Ramos (cell line): ENCODE data around the gene GPR89B.
"Not testable (repeated sequence)": the region's sequence is repeated elsewhere in the genome, so short reads cannot be mapped to it uniquely, and the experiment has no call there.

ENCODE experiments used
- in situ Hi-C: fragments of 300-500 bp; cut with MboI; formaldehyde crosslinking; loops from one replicate; pipeline ENCODE4 v1.14.3; 2022; ENCODE audit warnings: low sequenced_read_pairs; ENCODE audit not compliant: unreplicated experiment

Gene GPR89B

DNA sequence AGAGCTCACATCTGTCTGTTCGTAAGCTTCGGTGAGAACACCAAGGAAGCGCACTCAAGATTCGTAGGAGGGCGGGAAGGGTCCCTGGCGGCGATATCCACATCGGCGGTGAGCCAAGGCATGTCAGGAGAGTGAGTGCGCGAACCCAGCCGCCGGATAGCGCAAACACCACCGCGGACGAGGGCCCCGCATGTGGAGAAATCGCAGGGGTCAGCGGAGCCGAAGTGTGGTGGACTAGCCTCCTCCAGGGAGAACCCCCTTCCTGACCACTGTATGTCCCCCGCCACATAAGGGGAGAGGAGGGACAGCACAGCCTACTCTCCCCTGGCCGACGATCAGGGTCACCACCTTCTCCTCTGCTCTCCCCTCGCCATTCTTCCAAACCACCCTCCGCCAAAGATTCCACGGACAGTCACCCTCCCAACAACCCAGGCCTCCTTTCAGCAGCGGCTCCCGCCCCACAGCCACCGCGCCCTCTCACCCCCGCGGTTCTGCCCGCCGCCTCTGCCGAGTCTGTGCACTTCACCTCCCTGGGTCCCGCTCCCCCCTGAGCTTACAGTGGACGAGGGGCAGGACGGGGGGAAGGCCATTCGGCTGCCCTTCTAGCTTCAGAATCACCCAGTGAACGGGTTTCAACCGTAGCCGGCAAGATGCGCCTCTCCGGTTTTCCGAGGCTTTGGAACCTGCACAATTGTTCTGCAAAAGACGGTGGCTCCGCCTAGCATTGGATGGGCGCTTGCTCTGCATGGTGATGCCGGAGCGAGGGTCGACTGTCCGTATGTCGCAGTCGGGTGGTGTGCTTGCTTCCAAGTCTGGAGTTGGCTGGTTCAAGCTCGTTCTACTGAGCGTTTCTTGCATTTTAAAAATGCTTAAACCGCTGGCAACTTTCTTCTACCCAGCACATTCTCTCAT lies 86.3 kb downstream of the GPR89B start:
- in situ Hi-C loops: not testable (repeated sequence)

DNA sequence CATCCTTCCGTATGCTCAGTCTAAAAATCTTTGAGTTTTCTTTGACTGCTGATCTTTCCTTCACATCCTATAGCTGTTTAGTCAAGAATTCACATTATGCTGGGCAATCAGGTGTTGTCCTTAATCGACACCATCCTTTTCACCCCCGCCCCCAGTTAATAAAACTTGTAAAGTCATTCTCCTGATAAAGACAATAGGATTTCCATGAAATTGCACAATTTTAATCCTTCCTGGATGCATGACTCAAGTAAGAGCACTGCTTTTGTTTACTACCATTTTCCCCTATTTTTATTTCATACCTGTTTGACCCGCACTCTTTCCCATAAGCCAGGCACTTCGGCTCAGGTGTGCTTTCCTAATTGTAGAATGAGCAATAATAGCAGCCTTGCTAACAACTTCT lies 96.7 kb downstream of the GPR89B start:
- in situ Hi-C loops: not testable (repeated sequence)

DNA sequence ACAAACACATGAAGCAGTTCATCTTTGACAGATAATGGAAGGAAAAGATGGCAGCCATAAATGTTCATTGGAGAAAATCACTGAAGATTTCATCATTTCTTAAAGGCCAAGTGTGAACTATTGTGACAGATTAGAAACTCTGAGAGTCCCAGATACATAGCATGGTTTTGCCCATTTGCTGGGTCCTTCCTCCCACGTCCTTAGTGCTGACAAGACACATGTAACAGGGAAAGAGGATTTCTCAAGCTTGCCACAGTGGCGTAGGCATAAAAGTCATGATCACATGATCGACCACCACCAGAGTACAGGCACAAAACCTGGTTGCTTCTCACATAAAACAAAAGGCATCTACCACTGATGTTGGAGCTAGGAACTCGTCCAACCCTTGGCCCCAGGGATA lies 98.8 kb downstream of the GPR89B start:
- in situ Hi-C loops: not testable (repeated sequence)

DNA sequence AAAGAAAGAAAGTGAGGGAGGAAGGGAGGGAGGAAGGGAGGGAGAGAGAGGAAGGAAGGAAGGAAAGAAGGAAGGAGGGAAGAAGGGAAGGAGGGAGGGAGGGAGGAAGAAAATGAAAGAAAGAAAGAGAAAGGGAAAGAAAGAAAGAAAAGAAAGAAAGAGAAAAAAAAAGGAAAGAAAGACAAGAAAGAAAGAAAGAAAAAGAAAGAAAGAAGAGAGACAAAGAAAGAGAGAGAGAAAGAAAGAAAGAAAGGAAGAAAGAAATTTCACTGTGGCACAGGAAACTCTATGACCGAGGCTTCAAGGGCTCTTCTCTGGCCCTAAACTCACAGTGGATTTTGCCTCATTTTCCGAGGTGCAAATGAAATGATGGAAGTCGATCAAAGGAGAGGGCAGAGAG lies 104.0 kb downstream of the GPR89B start:
- in situ Hi-C loops: not testable (repeated sequence)

DNA sequence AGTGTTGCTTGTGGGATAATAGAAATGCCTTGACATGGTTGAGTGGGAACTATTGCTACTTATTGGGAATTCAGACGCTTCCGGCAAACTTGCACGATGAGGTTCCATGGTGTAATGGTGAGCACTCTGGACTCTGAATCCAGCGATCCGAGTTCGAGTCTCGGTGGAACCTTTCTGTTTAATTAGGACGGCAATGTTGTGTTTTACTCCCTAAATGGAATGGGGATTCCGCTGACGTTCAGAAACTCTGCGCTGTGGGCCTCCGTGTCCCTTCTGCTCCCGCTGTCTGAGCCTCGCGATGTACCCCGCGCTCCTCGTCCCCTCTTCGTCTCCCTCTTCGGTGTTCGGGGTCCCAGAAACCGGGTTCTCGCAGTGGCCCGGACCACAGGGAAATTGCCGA lies 104.5 kb downstream of the GPR89B start:
- in situ Hi-C loops: not testable (repeated sequence)

DNA sequence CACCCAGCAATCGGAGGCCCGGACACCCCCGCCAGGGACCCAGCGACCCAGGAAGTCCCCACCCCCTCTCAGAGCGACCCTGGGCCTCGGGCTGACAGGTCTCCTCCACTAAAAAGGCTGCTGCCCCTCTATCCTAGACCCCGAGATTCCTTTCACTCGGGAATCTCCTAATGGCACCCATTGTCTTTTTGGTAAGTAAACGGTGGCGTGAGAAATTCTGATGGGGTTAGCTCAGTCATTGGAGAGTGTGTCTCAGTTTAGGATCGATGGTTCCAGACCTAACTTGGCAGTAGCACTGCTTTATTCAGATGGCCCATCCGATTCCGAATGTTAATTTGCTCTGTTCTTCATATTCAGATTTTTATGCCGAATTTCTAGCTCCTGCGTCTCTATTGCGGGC lies 104.9 kb downstream of the GPR89B start:
- in situ Hi-C loops: not testable (repeated sequence)

DNA sequence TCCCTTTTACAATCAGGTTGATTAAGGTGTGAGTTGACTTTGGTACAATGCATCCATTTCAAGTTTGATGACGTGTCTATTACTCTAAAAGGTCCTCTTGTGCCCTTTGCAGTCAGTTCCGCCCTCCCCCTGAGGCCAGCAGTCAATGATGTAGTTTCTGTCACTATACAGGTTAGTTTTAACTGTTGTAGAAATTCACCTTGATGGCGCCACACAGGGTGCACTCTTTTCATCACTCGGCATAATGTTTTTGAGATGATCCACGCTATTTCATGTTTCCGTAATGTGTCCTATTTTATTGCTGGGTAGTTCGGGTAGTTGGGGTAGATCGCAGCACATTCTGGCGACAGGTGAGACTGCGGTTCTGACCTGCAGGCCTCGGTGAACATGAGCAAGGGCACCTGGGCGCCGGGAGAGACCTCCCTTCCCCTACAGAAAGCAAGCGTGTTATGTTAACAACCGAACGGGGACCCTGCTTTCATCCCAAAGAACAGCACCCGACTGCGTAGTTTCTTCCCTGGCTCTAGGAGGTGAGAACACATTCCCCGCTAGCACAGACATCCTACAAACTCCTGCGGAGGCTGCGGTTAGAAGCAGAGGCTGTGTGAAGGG lies 109.7 kb downstream of the GPR89B start:
- in situ Hi-C loops: not testable (repeated sequence)

DNA sequence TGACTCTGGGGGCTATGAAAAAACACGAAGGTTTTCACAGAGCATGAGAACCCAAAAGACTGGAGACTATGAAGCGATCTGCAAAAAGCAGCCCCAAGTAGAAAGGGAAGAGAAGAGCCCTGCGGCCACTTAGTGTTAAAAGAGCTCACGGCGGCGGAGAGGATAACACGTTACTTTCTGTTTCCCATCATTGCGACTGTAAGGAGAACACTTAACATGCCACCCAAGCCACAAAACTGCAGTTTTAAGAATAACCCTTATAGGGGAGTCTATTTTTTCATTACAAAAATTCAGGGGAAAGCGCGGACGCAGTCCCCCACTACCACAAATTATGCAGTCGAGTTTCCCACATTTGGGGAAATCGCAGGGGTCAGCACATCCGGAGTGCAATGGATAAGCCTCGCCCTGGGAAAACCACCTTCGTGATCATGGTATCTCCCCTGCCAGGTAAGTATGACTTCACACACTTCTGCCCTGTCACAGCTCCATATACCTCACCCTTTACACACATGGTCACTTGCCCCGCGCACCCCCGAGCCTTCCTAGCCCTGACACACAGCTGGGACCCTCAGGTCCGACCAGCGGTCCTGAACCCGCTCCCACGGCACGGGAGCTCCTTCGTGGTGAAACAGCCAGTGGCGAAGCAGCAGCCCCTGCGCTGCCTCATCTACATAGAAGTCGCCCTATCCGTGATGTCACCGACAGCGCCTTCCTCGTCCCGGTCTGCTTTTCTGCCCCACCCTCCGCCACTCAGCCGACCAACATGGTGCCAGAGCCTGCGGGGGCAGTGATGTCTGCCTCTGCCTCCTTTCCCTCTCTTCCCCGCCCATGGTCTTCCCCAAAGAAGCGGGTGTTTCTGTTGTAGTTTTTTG lies 110.5 kb downstream of the GPR89B start:
- in situ Hi-C loops: not testable (repeated sequence)
